Endothelial cell of hepatic sinusoid (primary cell): ENCODE results near the gene SYCP3.
"Not testable (repeated sequence)": the region's sequence is repeated elsewhere in the genome, so short reads cannot be mapped to it uniquely, and the experiment has no call there.

Source experiments
- in situ Hi-C: cut with HindIII; loops from 2 replicates; pipeline ENCODE4 v1.10.0; 2017; ENCODE audit warnings: low sequenced_read_pairs

The SYCP3 gene

GRCh38 chr12:101761781-101762180 lies 22.5 kb upstream of the SYCP3 start:
- in situ Hi-C loops: no loop called here

- in situ Hi-C loops: no loop called here
Measured at GRCh38 chr12:101761350-101761749, 22.1 kb upstream of the SYCP3 start.

GRCh38 chr12:101759396-101760047 lies 20.3 kb upstream of the SYCP3 start:
- in situ Hi-C loops: no loop called here

GRCh38 chr12:101750152-101750551 lies 10.9 kb upstream of the SYCP3 start:
- in situ Hi-C loops: no loop called here

- in situ Hi-C loops: no loop called here
Measured at GRCh38 chr12:101749657-101750056, 10.4 kb upstream of the SYCP3 start.

- in situ Hi-C loops: no loop called here
Measured at GRCh38 chr12:101748907-101749306, 9.6 kb upstream of the SYCP3 start.

GRCh38 chr12:101747697-101748096 lies 8.4 kb upstream of the SYCP3 start:
- in situ Hi-C loops: no loop called here

- in situ Hi-C loops: no loop called here
Measured at GRCh38 chr12:101746661-101747060, 7.4 kb upstream of the SYCP3 start.

- in situ Hi-C loops: no loop called here
Measured at GRCh38 chr12:101746196-101746595, 6.9 kb upstream of the SYCP3 start.

- in situ Hi-C loops: no loop called here
Measured at GRCh38 chr12:101745481-101745880, 6.2 kb upstream of the SYCP3 start.

GRCh38 chr12:101743724-101744472 lies 4.6 kb upstream of the SYCP3 start:
- in situ Hi-C loops: no loop called here

GRCh38 chr12:101743242-101743641 lies 4.0 kb upstream of the SYCP3 start:
- in situ Hi-C loops: no loop called here

GRCh38 chr12:101740980-101741379 lies 1.7 kb upstream of the SYCP3 start:
- in situ Hi-C loops: no loop called here

- in situ Hi-C loops: no loop called here
Measured at GRCh38 chr12:101740566-101740965, 1.3 kb upstream of the SYCP3 start.

- in situ Hi-C loops: no loop called here
Measured at GRCh38 chr12:101737476-101737875, 1.8 kb downstream of the SYCP3 start.

- in situ Hi-C loops: not testable (repeated sequence)
Measured at GRCh38 chr12:101734482-101734881, 4.8 kb downstream of the SYCP3 start.

GRCh38 chr12:101733166-101733565 lies 6.1 kb downstream of the SYCP3 start:
- in situ Hi-C loops: no loop called here

- in situ Hi-C loops: no loop called here
Measured at GRCh38 chr12:101732318-101732717, 6.9 kb downstream of the SYCP3 start.

GRCh38 chr12:101729842-101730241 lies 9.4 kb downstream of the SYCP3 start:
- in situ Hi-C loops: no loop called here

- in situ Hi-C loops: no loop called here
Measured at GRCh38 chr12:101727098-101727497, 12.2 kb downstream of the SYCP3 start.

- in situ Hi-C loops: no loop called here
Measured at GRCh38 chr12:101722392-101722791, 16.9 kb downstream of the SYCP3 start.

- in situ Hi-C loops: no loop called here
Measured at GRCh38 chr12:101720118-101720517, 19.1 kb downstream of the SYCP3 start.

- in situ Hi-C loops: no loop called here
Measured at GRCh38 chr12:101719566-101719965, 19.7 kb downstream of the SYCP3 start.
